ENCODE data around the gene MPEG1. TPM values are rescaled to one million over a fixed set of nuclear protein-coding genes. Genes with fewer than 3 reads are reported as not detected.

MPEG1 gene
- total and polyA plus RNA-seq, 9 of the 15 experiments (the other 6 are each of a cell fraction or from before 2014, with no cell fraction given) = 0.07 TPM; not detected in 8

- TF ChIP-seq, protein P1, sequence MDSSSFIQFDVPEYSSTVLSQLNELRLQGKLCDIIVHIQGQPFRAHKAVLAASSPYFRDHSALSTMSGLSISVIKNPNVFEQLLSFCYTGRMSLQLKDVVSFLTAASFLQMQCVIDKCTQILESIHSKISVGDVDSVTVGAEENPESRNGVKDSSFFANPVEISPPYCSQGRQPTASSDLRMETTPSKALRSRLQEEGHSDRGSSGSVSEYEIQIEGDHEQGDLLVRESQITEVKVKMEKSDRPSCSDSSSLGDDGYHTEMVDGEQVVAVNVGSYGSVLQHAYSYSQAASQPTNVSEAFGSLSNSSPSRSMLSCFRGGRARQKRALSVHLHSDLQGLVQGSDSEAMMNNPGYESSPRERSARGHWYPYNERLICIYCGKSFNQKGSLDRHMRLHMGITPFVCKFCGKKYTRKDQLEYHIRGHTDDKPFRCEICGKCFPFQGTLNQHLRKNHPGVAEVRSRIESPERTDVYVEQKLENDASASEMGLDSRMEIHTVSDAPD (CRISPR knock-in tag; IDR thresholded peaks at IDR 0.05) = no peak
- TF ChIP-seq L3MBTL2 (IDR thresholded peaks at IDR 0.05) (peak; percentile 84; the same call in 1 of the 2 replicates), REST (IDR thresholded peaks at IDR 0.05; ENCODE audit: borderline replicate concordance) (peak; percentile 67), REST (CRISPR knock-in tag; IDR thresholded peaks at IDR 0.05; ENCODE audit: low read depth) (no peak), POLR2AphosphoS5 (IDR thresholded peaks at IDR 0.05; ENCODE audit: control insufficient read depth, insufficient read depth, low read depth, low read length) (no peak), PKNOX1 (IDR thresholded peaks at IDR 0.05) (peak; percentile 98), LCOR (CRISPR knock-in tag; IDR thresholded peaks at IDR 0.05) (no peak; the same call in 1 of the 2 replicates), KAT7 (CRISPR knock-in tag; IDR thresholded peaks at IDR 0.05; ENCODE audit: borderline replicate concordance) (peak; percentile 77; the same call in 1 of the 2 replicates), SNIP1 (IDR thresholded peaks at IDR 0.05; ENCODE audit: low read depth) (0 out of 2 replicates have a peak, but pooled peaks have one; percentile 10), SMARCA5 (IDR thresholded peaks at IDR 0.05) (peak; percentile 98), TEAD2 (tag; IDR thresholded peaks at IDR 0.05) (no peak), POLR2A (conservative IDR thresholded peaks at IDR 0.05) (no peak), DMBX1 (CRISPR knock-in tag; IDR thresholded peaks at IDR 0.05; ENCODE audit: borderline replicate concordance) (no peak)
- TF ChIP-seq, protein P2, sequence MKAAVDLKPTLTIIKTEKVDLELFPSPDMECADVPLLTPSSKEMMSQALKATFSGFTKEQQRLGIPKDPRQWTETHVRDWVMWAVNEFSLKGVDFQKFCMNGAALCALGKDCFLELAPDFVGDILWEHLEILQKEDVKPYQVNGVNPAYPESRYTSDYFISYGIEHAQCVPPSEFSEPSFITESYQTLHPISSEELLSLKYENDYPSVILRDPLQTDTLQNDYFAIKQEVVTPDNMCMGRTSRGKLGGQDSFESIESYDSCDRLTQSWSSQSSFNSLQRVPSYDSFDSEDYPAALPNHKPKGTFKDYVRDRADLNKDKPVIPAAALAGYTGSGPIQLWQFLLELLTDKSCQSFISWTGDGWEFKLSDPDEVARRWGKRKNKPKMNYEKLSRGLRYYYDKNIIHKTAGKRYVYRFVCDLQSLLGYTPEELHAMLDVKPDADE (conservative IDR thresholded peaks at IDR 0.05; ENCODE audit: control insufficient read depth, low read depth, low read length) = peak; percentile 18; the same call in 1 of the 2 replicates
These were observed 41.0 kb downstream of the MPEG1 start, which contains the start of gene DTX4 (continued) for GRCh38 chr11:59171508-59172322.
